ENCODE results near the gene RPS6KL1.

Gene RPS6KL1

DNA sequence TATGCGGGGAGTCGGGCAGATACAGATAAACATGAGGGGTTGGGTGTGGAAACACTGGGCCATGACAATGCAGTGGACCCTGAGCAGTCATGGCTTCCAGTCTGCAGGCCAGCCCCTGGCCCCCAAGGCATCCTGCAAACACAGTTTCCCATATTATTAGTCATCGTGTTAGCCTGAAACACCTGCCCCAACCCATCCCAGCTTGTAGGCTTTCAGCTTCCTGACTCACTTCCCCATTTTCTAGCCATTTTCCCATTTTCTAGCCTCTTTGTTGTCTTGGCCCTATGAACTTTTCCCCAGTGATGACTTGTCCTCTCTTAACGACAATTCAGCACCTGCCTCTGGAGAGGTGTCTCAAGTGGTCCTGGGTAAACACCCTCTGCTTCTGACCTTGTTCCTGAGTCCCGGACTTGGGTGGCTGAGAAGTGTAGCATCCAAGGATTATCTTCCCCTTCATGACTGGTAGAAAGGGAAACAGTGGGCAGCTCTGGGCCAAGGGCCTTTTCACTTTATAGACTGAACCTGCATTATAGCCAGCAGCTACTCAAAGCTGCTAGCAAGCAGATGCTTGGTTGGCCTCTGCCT lies 36.6 kb upstream of the RPS6KL1 start:
- no peaks in the 10 kb centered on the region for H3K36me3 ChIP-seq (ENCODE audit: control insufficient read depth in 2 of 2, insufficient read depth in 2 of 2, low read length in 2 of 2)
- H3K9ac ChIP-seq (ENCODE audit: low read length in 2 of 2): no peak overlapping the region

GRCh38 chr14:74956280-74957072 lies 33.4 kb upstream of the RPS6KL1 start:
- no peak overlapping the region for H3K4me3 ChIP-seq (ENCODE audit: low read length in 2 of 2)
- no peaks in the 10 kb centered on the region for H3K9me3 ChIP-seq (ENCODE audit: control insufficient read depth in 2 of 2, low read length in 2 of 2)

More for the DNA sequence above, 36.6 kb upstream of the RPS6KL1 start:
- Histone ChIP-seq H3K9me3 (ENCODE audit: control insufficient read depth in 2 of 2, low read length in 2 of 2) (no peaks in the 10 kb centered on the region), H3K4me3 (ENCODE audit: low read length in 2 of 2) (no peak overlapping the region), H3K4me1 (ENCODE audit: control insufficient read depth, insufficient read depth, low read length) (peaks cover 19% of the 10 kb centered on the region), H3K27me3 (ENCODE audit: control insufficient read depth in 1 of 2, insufficient read depth in 2 of 2, low read length in 2 of 2) (peaks cover 0 to 3% of the 10 kb centered on the region in 2 donors), H3K27ac (ENCODE audit: low read length) (no peak overlapping the region)

DNA sequence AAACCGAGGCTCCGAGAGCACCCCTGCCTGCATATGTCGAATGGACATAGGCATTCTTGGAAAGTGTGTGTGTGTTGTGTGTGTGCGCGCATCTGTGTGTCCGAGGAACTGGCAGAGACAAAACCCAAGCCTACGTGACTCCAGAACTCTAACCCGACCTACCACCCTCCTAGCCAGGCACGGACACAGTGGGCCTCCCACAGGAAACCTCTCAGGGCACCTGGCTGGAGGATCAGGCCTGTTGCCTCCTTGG lies 32.9 kb upstream of the RPS6KL1 start:
- no peak overlapping the region for H3K27ac ChIP-seq (ENCODE audit: low read length)
- peak overlapping the region; percentile 21 to 69 for H3K4me3 ChIP-seq (ENCODE audit: low read length in 2 of 2)
- no peaks in the 10 kb centered on the region for H3K9me3 ChIP-seq (ENCODE audit: control insufficient read depth in 2 of 2, low read length in 2 of 2)
- H3K9ac ChIP-seq (ENCODE audit: low read length in 2 of 2): peak overlapping the region in 1 of 2 donors; percentile 44
- H3K4me1 ChIP-seq (ENCODE audit: control insufficient read depth, insufficient read depth, low read length): peaks cover 24% of the 10 kb centered on the region
- no peaks in the 10 kb centered on the region for H3K36me3 ChIP-seq (ENCODE audit: control insufficient read depth in 2 of 2, insufficient read depth in 2 of 2, low read length in 2 of 2)
- peaks cover 12 to 15% of the 10 kb centered on the region in 2 donors for H3K27me3 ChIP-seq (ENCODE audit: control insufficient read depth in 1 of 2, insufficient read depth in 2 of 2, low read length in 2 of 2)

More at GRCh38 chr14:74956280-74957072, 33.4 kb upstream of the RPS6KL1 start:
- H3K4me1 ChIP-seq (ENCODE audit: control insufficient read depth, insufficient read depth, low read length): peaks cover 24% of the 10 kb centered on the region
- H3K27ac ChIP-seq (ENCODE audit: low read length): no peak overlapping the region
- H3K36me3 ChIP-seq (ENCODE audit: control insufficient read depth in 2 of 2, insufficient read depth in 2 of 2, low read length in 2 of 2): no peaks in the 10 kb centered on the region
- peaks cover 12 to 15% of the 10 kb centered on the region in 2 donors for H3K27me3 ChIP-seq (ENCODE audit: control insufficient read depth in 1 of 2, insufficient read depth in 2 of 2, low read length in 2 of 2)
- H3K9ac ChIP-seq (ENCODE audit: low read length in 2 of 2): no peak overlapping the region

DNA sequence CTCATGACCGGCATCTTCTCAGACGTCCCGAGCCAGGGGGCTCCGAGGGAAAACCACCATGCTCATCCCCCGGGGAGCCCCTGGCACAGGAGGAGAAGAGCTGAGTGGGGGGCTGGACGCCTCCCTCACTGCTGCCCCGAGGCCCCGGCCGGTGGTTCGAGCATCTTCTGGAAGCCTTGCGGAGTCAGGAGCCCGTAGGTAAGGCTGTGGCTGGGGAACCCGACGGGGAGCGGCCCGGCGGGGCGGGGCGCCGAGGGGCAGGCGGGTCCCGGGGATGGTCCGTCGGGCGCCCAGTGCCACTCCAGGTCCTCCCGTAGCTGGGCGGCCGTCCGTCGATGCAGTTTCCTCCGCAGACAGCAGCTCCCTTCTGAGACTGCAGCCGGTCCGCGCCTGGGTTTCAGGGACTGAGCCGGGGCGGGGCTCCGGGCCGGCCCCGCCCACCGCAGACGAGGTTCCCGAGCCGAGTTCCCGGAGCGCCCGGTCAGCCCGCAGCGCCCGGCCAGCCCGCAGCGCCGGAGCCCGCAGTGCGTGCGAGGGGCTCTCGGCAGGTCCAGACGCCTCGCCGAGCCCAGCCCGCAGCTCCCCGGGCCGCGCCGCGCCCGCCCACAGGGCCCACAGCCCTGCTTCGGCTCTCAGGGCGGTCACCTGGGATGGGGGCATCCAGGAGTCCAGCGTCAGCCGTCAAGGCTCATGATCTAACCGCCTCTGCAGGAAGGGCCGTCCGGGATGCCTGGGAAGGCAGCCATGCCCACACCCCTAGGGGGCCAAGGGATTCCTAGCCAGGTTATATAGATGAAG lies 32.4 kb upstream of the RPS6KL1 start, which contains the start of gene PGF:
Gene PGF (minus strand): TSS at position 369 of the 798 bp plus-strand sequence. CDS start 355 bp downstream, at position 14.
- peaks cover 14 to 19% of the 10 kb centered on the region in 2 donors for H3K27me3 ChIP-seq (ENCODE audit: control insufficient read depth in 1 of 2, insufficient read depth in 2 of 2, low read length in 2 of 2)
- peak within 1 kb of the TSS; percentile 21 to 69 for H3K4me3 ChIP-seq (ENCODE audit: low read length in 2 of 2)
- peaks cover 24% of the 10 kb centered on the region for H3K4me1 ChIP-seq (ENCODE audit: control insufficient read depth, insufficient read depth, low read length)
- no peak within 1 kb of the TSS for H3K27ac ChIP-seq (ENCODE audit: low read length)
- no peaks in the 10 kb centered on the region for H3K36me3 ChIP-seq (ENCODE audit: control insufficient read depth in 2 of 2, insufficient read depth in 2 of 2, low read length in 2 of 2)
- H3K9ac ChIP-seq (ENCODE audit: low read length in 2 of 2): peak within 1 kb of the TSS; percentile 5 to 51
- H3K9me3 ChIP-seq (ENCODE audit: control insufficient read depth in 2 of 2, low read length in 2 of 2): no peaks in the 10 kb centered on the region

DNA sequence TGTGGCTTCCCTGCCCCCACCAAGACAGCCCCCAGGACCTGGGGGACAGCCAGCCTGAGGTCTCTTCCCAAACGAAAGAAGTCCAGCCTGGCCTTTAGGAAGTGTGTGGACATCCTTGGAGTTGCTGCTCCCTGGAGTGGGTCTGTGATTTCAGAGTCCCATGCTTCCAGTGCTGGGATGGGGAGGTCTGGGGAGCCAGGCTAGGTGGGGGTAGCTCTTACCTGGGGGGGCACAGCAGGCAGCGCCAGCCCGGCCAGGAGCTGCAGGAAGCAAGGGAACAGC lies 31.8 kb upstream of the RPS6KL1 start:
- Histone ChIP-seq H3K27me3 (ENCODE audit: control insufficient read depth in 1 of 2, insufficient read depth in 2 of 2, low read length in 2 of 2) (peaks cover 14 to 19% of the 10 kb centered on the region in 2 donors), H3K36me3 (ENCODE audit: control insufficient read depth in 2 of 2, insufficient read depth in 2 of 2, low read length in 2 of 2) (no peaks in the 10 kb centered on the region), H3K27ac (ENCODE audit: low read length) (no peak overlapping the region), H3K4me1 (ENCODE audit: control insufficient read depth, insufficient read depth, low read length) (peaks cover 24% of the 10 kb centered on the region), H3K9me3 (ENCODE audit: control insufficient read depth in 2 of 2, low read length in 2 of 2) (no peaks in the 10 kb centered on the region), H3K4me3 (ENCODE audit: low read length in 2 of 2) (peak overlapping the region; percentile 21 to 69), H3K9ac (ENCODE audit: low read length in 2 of 2) (peak overlapping the region in 1 of 2 donors; percentile 51)

- Histone ChIP-seq H3K4me1 (ENCODE audit: control insufficient read depth, insufficient read depth, low read length) (peaks cover 24% of the 10 kb centered on the region), H3K9ac (ENCODE audit: low read length in 2 of 2) (peak overlapping the region in 1 of 2 donors; percentile 51), H3K36me3 (ENCODE audit: control insufficient read depth in 2 of 2, insufficient read depth in 2 of 2, low read length in 2 of 2) (no peaks in the 10 kb centered on the region), H3K9me3 (ENCODE audit: control insufficient read depth in 2 of 2, low read length in 2 of 2) (no peaks in the 10 kb centered on the region), H3K4me3 (ENCODE audit: low read length in 2 of 2) (peak overlapping the region; percentile 19 to 69), H3K27ac (ENCODE audit: low read length) (no peak overlapping the region), H3K27me3 (ENCODE audit: control insufficient read depth in 1 of 2, insufficient read depth in 2 of 2, low read length in 2 of 2) (peaks cover 14 to 19% of the 10 kb centered on the region in 2 donors)
Observed at GRCh38 chr14:74954232-74954946, 31.3 kb upstream of the RPS6KL1 start.

- Histone ChIP-seq H3K4me3 (ENCODE audit: low read length in 2 of 2) (peak overlapping the region in 1 of 2 donors; percentile 22), H3K4me1 (ENCODE audit: control insufficient read depth, insufficient read depth, low read length) (peaks cover 24% of the 10 kb centered on the region), H3K9me3 (ENCODE audit: control insufficient read depth in 2 of 2, low read length in 2 of 2) (no peaks in the 10 kb centered on the region), H3K27ac (ENCODE audit: low read length) (no peak overlapping the region), H3K27me3 (ENCODE audit: control insufficient read depth in 1 of 2, insufficient read depth in 2 of 2, low read length in 2 of 2) (peaks cover 14 to 19% of the 10 kb centered on the region in 2 donors), H3K36me3 (ENCODE audit: control insufficient read depth in 2 of 2, insufficient read depth in 2 of 2, low read length in 2 of 2) (no peaks in the 10 kb centered on the region), H3K9ac (ENCODE audit: low read length in 2 of 2) (no peak overlapping the region)
Observed at GRCh38 chr14:74953686-74954085, 30.6 kb upstream of the RPS6KL1 start.

- H3K4me1 ChIP-seq (ENCODE audit: control insufficient read depth, insufficient read depth, low read length): peaks cover 24% of the 10 kb centered on the region
- no peak overlapping the region for H3K27ac ChIP-seq (ENCODE audit: low read length)
- no peak overlapping the region for H3K9ac ChIP-seq (ENCODE audit: low read length in 2 of 2)
- H3K4me3 ChIP-seq (ENCODE audit: low read length in 2 of 2): no peak overlapping the region
- H3K9me3 ChIP-seq (ENCODE audit: control insufficient read depth in 2 of 2, low read length in 2 of 2): no peaks in the 10 kb centered on the region
- H3K36me3 ChIP-seq (ENCODE audit: control insufficient read depth in 2 of 2, insufficient read depth in 2 of 2, low read length in 2 of 2): no peaks in the 10 kb centered on the region
- H3K27me3 ChIP-seq (ENCODE audit: control insufficient read depth in 1 of 2, insufficient read depth in 2 of 2, low read length in 2 of 2): peaks cover 14 to 19% of the 10 kb centered on the region in 2 donors
Observed at GRCh38 chr14:74952697-74953484, 29.8 kb upstream of the RPS6KL1 start.

DNA sequence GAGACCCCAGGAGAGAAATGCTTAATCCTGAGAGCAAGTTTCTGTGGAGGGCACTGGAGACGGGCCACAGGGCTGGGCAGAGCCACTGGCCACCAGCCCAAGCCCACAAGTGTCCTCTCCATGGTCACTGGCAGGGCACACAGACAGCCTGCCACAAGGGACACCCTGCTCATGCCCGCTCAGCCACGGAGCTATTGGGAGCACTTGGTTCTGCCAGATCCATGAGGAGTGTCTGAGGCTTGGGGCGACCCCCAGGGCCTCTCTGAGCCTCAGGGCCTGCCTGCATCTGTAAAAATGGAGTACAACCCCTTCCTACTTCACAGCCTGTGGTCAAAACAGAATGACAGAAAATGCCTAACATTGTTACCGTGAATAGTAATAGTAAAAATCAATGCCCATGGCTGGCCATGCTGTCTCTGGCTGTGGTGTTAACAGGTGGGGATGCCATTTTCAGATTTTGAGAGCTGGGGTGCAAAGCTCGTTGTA lies 29.2 kb upstream of the RPS6KL1 start:
- Histone ChIP-seq H3K36me3 (ENCODE audit: control insufficient read depth in 2 of 2, insufficient read depth in 2 of 2, low read length in 2 of 2) (no peaks in the 10 kb centered on the region), H3K27ac (ENCODE audit: low read length) (no peak overlapping the region), H3K4me1 (ENCODE audit: control insufficient read depth, insufficient read depth, low read length) (peaks cover 24% of the 10 kb centered on the region), H3K9ac (ENCODE audit: low read length in 2 of 2) (no peak overlapping the region), H3K4me3 (ENCODE audit: low read length in 2 of 2) (no peak overlapping the region), H3K27me3 (ENCODE audit: control insufficient read depth in 1 of 2, insufficient read depth in 2 of 2, low read length in 2 of 2) (peaks cover 14 to 19% of the 10 kb centered on the region in 2 donors), H3K9me3 (ENCODE audit: control insufficient read depth in 2 of 2, low read length in 2 of 2) (no peaks in the 10 kb centered on the region)

All from stomach smooth muscle (tissue), 2 donors.